GM06990 (cell line): ENCODE measurements around the gene STK40.

ENCODE experiments used
- DNase-seq: peaks from one replicate; pipeline ENCODE4 v3.0.0-alpha.2; 2011; ENCODE audit not compliant: insufficient read length; ENCODE audit errors: extremely low read depth
- H3K27me3 ChIP-seq: replicated peaks from 2 replicates; pipeline ENCODE4 v1.6.0; 2011; ENCODE audit warnings: low read length; ENCODE audit not compliant: control insufficient read depth, insufficient read depth
- H3K36me3 ChIP-seq: 2 replicates; pipeline ENCODE4 v1.5.1; 2011; ENCODE audit warnings: low read length; ENCODE audit not compliant: control insufficient read depth, insufficient read depth
- H3K4me3 ChIP-seq: replicated peaks from 2 replicates; pipeline ENCODE4 v1.5.1; 2011; ENCODE audit warnings: low read depth, mild to moderate bottlenecking, control low read depth, low read length
- CTCF ChIP-seq: IDR thresholded peaks from 2 replicates; pipeline ENCODE4 v1.5.1; 2011; ENCODE audit warnings: low read length, control low read depth, mild to moderate bottlenecking, inconsistent platforms; ENCODE audit not compliant: insufficient read depth, poor library complexity, severe bottlenecking

STK40 gene

GRCh38 chr1:36381405-36381804 lies 4.3 kb downstream of the STK40 start:
- H3K4me3 ChIP-seq: no peak overlapping the region
- DNase-seq: no peak
- peaks cover 4% of the 10 kb centered on the region; the same call in 1 of the 2 replicates for H3K36me3 ChIP-seq
- H3K27me3 ChIP-seq: no peaks in the 10 kb centered on the region
- no peak for TF ChIP-seq CTCF

DNA sequence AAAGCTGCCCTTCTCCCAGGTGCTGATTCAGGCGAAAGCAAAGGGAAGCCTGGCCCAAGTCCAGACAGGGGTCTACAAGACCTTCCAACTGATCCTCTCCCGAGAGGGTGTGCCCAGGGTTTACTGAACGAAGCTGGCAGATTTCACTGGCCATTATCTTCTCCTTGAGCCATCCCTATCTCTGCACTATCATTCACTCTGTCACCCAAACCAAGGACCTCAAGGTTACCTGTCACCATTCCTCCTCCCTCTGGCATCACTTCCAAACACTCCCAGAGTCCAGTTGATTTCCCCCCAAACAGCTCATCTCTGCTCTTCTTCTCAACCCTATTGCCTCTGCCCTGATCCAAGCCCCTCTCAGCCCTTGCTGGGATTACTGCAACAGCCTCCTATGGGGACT lies 4.9 kb downstream of the STK40 start:
- Histone ChIP-seq H3K36me3 (peaks cover 4% of the 10 kb centered on the region; the same call in 1 of the 2 replicates), H3K27me3 (no peaks in the 10 kb centered on the region), H3K4me3 (no peak overlapping the region)
- no peak for TF ChIP-seq CTCF
- DNase-seq: no peak

DNA sequence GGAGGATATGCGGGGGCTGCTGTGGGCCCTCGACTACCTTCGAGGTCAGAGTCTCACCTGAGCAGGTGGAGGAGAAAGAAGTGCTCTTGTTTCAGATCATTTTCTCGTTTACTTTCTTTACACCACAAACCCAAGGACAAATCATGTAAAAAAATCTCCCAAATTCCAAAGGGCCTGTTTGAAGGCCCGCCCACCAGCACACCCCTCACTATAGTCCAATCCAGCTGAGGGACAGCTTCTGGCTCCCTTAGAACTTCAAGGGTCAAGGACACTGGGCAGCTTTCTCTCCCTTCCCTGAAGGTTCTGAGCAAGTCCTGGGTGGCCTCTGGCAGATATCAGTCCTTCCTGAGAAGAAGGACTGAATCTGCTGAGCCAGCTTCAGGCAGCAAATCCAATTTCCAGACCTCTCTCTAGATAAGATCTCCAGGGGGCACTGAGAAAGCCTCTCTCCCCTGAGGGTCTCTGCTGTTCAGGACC lies 5.5 kb downstream of the STK40 start:
- DNase-seq: no peak
- no peaks in the 10 kb centered on the region for H3K27me3 ChIP-seq
- H3K4me3 ChIP-seq: no peak overlapping the region
- peaks cover 4% of the 10 kb centered on the region; the same call in 1 of the 2 replicates for H3K36me3 ChIP-seq
- no peak for TF ChIP-seq CTCF

- Histone ChIP-seq H3K27me3 (no peaks in the 10 kb centered on the region), H3K36me3 (peaks cover 4% of the 10 kb centered on the region; the same call in 1 of the 2 replicates), H3K4me3 (no peak overlapping the region)
- TF ChIP-seq CTCF: no peak
- no peak for DNase-seq
These were observed 7.8 kb downstream of the STK40 start for GRCh38 chr1:36377791-36378492.

DNA sequence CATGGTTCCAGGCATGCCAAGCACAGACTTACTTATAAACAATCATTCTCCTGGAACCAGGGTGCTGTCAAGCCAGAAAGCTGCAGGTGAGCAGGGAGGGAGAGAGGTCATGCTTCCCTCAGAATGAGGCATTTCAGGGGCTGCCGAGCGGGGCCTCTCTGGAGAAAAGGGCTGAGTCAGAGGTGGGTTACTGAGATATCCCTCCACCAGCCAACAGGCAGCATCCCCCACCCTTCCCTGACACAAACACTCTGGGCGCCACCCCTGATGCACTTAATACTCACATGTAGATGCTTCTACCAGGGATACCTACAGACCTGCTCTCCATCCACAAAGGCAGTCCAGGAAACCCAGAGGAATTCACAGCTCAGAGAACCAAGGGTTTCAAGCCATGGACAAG lies 13.1 kb downstream of the STK40 start:
- no peak for TF ChIP-seq CTCF
- Histone ChIP-seq H3K36me3 (no peaks in the 10 kb centered on the region; the same call in 1 of the 2 replicates), H3K27me3 (no peaks in the 10 kb centered on the region), H3K4me3 (no peak overlapping the region)
- no peak for DNase-seq
